RWPE1 (cell line): Measurements from ENCODE around the gene FN3K.

Experiments used
- CTCF ChIA-PET: fragments of 350-600 bp; sonication (Branson Sonifier 250); formaldehyde crosslinking; extraction: SDS; loops from one replicate; lab custom pipeline; 2021; lab: Yijun Ruan, JAX
- POLR2A ChIA-PET: fragments of 400-600 bp; formaldehyde crosslinking; extraction: SDS; loops from one replicate; lab custom pipeline; 2020; ENCODE audit warnings: antibody characterized with exemption; ENCODE audit not compliant: low non-redundant PET; lab: Yijun Ruan, JAX
- DNase-seq: peaks from one replicate; pipeline ENCODE4 v3.0.0; 2012; ENCODE audit warnings: low spot score
- H3K27ac ChIP-seq: fragments of 450-650 bp; 2 replicates; pipeline ENCODE4 v1.5.1; 2017
- CTCF ChIP-seq: fragments of 450-650 bp; conservative IDR thresholded peaks from 2 replicates; pipeline ENCODE4 v1.5.1; 2017; ENCODE audit warnings: low read depth, mild to moderate bottlenecking

FN3K gene

DNA sequence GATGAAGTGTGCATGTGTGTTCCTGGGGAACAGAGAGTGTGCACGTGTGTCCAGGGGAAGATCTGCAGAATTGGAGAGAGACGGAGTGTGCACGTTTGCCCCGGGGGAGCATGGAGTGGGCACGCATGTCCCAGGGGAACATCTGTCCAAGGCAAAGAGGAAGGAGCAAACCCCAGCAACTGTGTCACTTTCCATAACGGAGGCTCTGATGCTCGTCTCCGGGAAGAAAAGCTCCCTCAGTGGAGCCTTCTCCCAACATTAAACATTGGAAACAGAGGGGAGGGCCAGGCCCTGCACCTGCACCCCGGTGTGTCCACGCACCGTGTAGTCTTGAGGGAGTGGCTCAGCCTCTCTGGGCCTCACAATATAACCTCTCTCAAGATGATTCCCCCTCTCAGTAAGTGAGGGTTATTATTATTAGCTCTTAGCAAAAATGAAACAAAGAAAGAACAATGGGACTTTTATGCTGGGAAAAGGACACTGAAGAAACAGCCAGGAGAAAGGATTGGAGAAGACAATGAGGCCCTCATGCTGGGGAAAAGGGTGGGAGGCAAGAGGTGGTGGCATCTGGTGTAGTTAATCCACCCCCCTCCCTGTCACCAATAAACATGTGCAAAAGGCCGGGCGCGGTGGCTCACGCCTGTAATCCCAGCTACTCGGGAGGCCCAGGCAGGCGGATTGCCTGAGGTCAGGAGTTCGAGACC lies 44.5 kb upstream of the FN3K start:
- POLR2A ChIA-PET: no interaction called here

DNA sequence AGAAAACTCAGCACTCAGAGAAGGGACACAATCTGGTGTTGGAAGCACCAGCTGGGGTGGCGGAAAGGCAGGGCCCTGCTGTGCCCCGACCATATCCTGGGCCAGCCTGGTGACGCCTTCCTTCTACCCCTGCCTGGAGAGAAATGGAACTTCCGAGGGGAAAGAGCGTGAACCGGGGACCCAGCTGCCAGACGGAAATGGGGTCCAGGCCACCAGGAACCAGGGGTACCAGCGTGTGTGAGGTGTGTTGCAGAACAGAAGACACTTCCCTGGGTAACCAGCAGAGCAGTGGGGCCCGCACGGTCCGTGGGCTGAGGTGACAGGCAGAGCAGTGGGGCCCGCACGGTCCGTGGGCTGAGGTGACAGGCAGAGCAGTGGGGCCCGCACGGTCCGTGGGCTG lies 43.7 kb upstream of the FN3K start:
- peak overlapping the region; percentile 6; the same call in 1 of the 2 replicates for H3K27ac ChIP-seq
- ChIA-PET CTCF (no interaction called here), POLR2A (no interaction called here)
- DNase-seq: no peak
- no peak for TF ChIP-seq CTCF

More for the DNA sequence above, 44.5 kb upstream of the FN3K start:
- H3K27ac ChIP-seq: peak overlapping the region; percentile 6; the same call in 1 of the 2 replicates
- DNase-seq: no peak
- TF ChIP-seq CTCF: no peak
- CTCF ChIA-PET: interaction anchor here (0.6 kb wide), 1 partner anchor 57 kb away, joined by 5 read pairs; no protein-coding TSS in a partner anchor

GRCh38 chr17:82692268-82692667 lies 43.1 kb upstream of the FN3K start:
- CTCF ChIA-PET: no interaction called here
- no peak for TF ChIP-seq CTCF
- DNase-seq: no peak
- POLR2A ChIA-PET: no interaction called here
- H3K27ac ChIP-seq: no peak overlapping the region

DNA sequence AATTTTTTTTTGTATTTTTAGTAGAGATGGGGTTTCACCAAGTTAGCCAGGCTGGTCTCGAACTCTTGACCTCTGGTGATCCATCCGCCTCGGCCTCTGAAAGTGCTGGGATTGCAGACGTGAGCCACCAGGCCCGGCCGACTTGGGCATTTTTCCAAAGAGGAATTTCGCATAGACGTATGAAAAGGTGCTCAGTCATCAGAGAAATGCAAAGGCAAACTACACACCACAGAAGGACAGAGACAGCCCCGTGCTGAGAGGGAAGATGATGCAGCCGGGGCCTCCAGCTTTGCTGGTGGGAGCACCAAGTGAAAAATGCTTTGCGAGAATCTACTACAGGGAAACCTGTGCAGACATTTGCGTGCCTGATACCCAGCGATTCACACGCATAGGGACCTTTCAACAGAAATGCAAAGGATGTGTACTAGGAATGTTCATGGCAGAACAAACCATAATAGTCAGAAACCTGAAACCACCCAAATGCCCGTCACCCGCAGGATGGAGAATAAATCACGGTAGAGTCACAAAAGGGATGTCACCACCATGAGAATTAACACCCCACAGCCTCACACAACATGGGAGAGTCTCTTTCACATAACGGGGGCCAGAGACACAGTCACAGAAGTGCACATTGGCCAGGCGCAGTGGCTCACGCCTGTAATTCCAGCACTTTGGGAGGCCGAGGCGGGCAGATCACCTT lies 42.1 kb upstream of the FN3K start:
- no peak for DNase-seq
- H3K27ac ChIP-seq: no peak overlapping the region
- ChIA-PET CTCF (no interaction called here), POLR2A (no interaction called here)
- TF ChIP-seq CTCF: no peak

DNA sequence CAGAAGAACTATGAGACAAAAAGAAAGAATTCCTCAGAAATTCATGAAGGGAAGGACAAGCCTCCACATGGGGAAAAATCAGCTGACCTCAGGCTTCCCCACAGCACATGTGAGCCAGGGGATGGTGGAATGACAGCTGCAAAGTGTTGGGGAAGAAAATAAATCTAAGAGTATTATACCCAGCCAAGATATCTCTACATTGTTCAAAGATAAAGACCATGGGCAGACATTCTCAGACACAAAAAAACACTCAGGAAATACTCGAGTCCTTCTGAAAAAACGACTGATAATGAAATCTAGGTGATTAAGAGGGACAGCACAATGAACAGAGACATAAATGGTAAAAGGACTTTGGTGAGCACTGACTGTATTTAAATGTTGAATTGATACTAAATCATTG lies 40.8 kb upstream of the FN3K start:
- no peak overlapping the region for H3K27ac ChIP-seq
- no peak for TF ChIP-seq CTCF
- no peak for DNase-seq
- ChIA-PET POLR2A (no interaction called here), CTCF (no interaction called here)

GRCh38 chr17:82696259-82696658 lies 39.2 kb upstream of the FN3K start:
- ChIA-PET POLR2A (no interaction called here), CTCF (interaction anchor here (0.8 kb wide), 1 partner anchor 29 kb away, joined by 3 read pairs; no protein-coding TSS in a partner anchor)
- no peak for TF ChIP-seq CTCF
- DNase-seq: no peak
- H3K27ac ChIP-seq: no peak overlapping the region
